HG03520 (cell line): ENCODE data around the gene MAJIN.

Experiments
- ATAC-seq: cut with Tn5 transposase; IDR thresholded peaks from one replicate; pipeline ENCODE4 v1.9.1; 2021; ENCODE audit warnings: mild to moderate bottlenecking, moderate library complexity; ENCODE audit not compliant: unreplicated experiment

The MAJIN gene

GRCh38 chr11:64894070-64894811, 77.7 kb downstream of the MAJIN start:
- ATAC-seq, result no peak

GRCh38 chr11:64893194-64894069, 78.5 kb downstream of the MAJIN start:
- no peak for ATAC-seq

- ATAC-seq, result no peak
These were observed 79.1 kb downstream of the MAJIN start for GRCh38 chr11:64892838-64893193.

- no peak for ATAC-seq
These were observed 79.5 kb downstream of the MAJIN start for GRCh38 chr11:64892411-64892831.

GRCh38 chr11:64891880-64892279, 80.0 kb downstream of the MAJIN start:
- ATAC-seq, result no peak

- no peak for ATAC-seq
These were observed 80.6 kb downstream of the MAJIN start for GRCh38 chr11:64891215-64891848.

GRCh38 chr11:64890522-64890939, 81.4 kb downstream of the MAJIN start:
- no peak for ATAC-seq

GRCh38 chr11:64888729-64889511, 83.0 kb downstream of the MAJIN start:
- ATAC-seq, result no peak

GRCh38 chr11:64888406-64888728, 83.5 kb downstream of the MAJIN start:
- ATAC-seq, result no peak
